ENCODE results near the gene FGF12. TPM values are rescaled to one million over a fixed set of nuclear protein-coding genes. Genes with fewer than 3 reads are reported as not detected.

The FGF12 gene
- total RNA-seq, 4 donors from 2014 or later: 0.32 to 0.55 TPM; not detected in 2

GRCh38 chr3:192129586-192129985, 597.8 kb downstream of the FGF12 start:
- Histone ChIP-seq H3K4me3 (no peak overlapping the region), H3K27me3 (no peaks in the 10 kb centered on the region), H3K9me3 (no peaks in the 10 kb centered on the region), H3K27ac (no peak overlapping the region), H3K36me3 (no peaks in the 10 kb centered on the region), H3K4me1 (no peaks in the 10 kb centered on the region)
- intact Hi-C loops (cut with DNase I; ENCODE audit: low total_unique reads): no loop called here
- in situ Hi-C loops (cut with MboI; ENCODE audit: low pct_ligation_motif_present in 1 of 4, low pct_unique_long_range_greater_than_20kb in 1 of 4, low sequenced_read_pairs in 3 of 4): loop anchor here in 1 of 4 donors (25.0 kb wide), 1 partner anchor 92 kb away; no protein-coding TSS in a partner anchor
- WGBS, 2 donors (ENCODE audit: low coverage in 1 of 2): 93 to 100% methylated on average over 1 of the region's 1 CpG
- DNase-seq: no peak
- TF ChIP-seq EP300 (IDR thresholded peaks at IDR 0.05; ENCODE audit: low read depth) (no peak), POLR2A (IDR thresholded peaks at IDR 0.05) (no peak), CTCF (IDR thresholded peaks at IDR 0.05) (no peak), POLR2AphosphoS5 (IDR thresholded peaks at IDR 0.05) (no peak)

- Histone ChIP-seq H3K4me3 (no peak overlapping the region), H3K9me3 (no peaks in the 10 kb centered on the region), H3K27me3 (no peaks in the 10 kb centered on the region), H3K36me3 (no peaks in the 10 kb centered on the region), H3K4me1 (no peaks in the 10 kb centered on the region), H3K27ac (no peak overlapping the region)
- in situ Hi-C loops (cut with MboI; ENCODE audit: low pct_ligation_motif_present in 1 of 4, low pct_unique_long_range_greater_than_20kb in 1 of 4, low sequenced_read_pairs in 3 of 4) (loop anchor here in 1 of 4 donors (25.0 kb wide), 1 partner anchor 92 kb away; no protein-coding TSS in a partner anchor), intact Hi-C loops (cut with DNase I; ENCODE audit: low total_unique reads) (no loop called here)
- no peak for TF ChIP-seq EP300 (IDR thresholded peaks at IDR 0.05; ENCODE audit: low read depth)
- no peak for TF ChIP-seq POLR2A (IDR thresholded peaks at IDR 0.05)
- no peak for TF ChIP-seq POLR2AphosphoS5 (IDR thresholded peaks at IDR 0.05)
- no peak for TF ChIP-seq CTCF (IDR thresholded peaks at IDR 0.05)
- DNase-seq: no peak
- WGBS, 2 donors (ENCODE audit: low coverage in 1 of 2): 43 to 47% methylated on average over 4 of the region's 4 CpGs
These were observed 598.4 kb downstream of the FGF12 start for GRCh38 chr3:192128922-192129321.

GRCh38 chr3:192128060-192128459, 599.3 kb downstream of the FGF12 start:
- intact Hi-C loops (cut with DNase I; ENCODE audit: low total_unique reads) (no loop called here), in situ Hi-C loops (cut with MboI; ENCODE audit: low pct_ligation_motif_present in 1 of 4, low pct_unique_long_range_greater_than_20kb in 1 of 4, low sequenced_read_pairs in 3 of 4) (loop anchor here in 1 of 4 donors (25.0 kb wide), 1 partner anchor 91 kb away; no protein-coding TSS in a partner anchor)
- WGBS, 2 donors (ENCODE audit: low coverage in 1 of 2): 54 to 67% methylated on average over 4 of the region's 4 CpGs

More at GRCh38 chr3:192128060-192128459, 599.3 kb downstream of the FGF12 start:
- no peak for TF ChIP-seq POLR2A (IDR thresholded peaks at IDR 0.05)
- TF ChIP-seq CTCF (IDR thresholded peaks at IDR 0.05): no peak
- no peak for TF ChIP-seq POLR2AphosphoS5 (IDR thresholded peaks at IDR 0.05)
- no peak for TF ChIP-seq EP300 (IDR thresholded peaks at IDR 0.05; ENCODE audit: low read depth)
- Histone ChIP-seq H3K4me1 (no peaks in the 10 kb centered on the region), H3K4me3 (no peak overlapping the region), H3K36me3 (no peaks in the 10 kb centered on the region), H3K27ac (no peak overlapping the region), H3K9me3 (no peaks in the 10 kb centered on the region), H3K27me3 (no peaks in the 10 kb centered on the region)
- no peak for DNase-seq
